GM12878 (cell line): ENCODE results near the gene MYDGF. TPM values are rescaled to one million over a fixed set of nuclear protein-coding genes. Genes with fewer than 3 reads are reported as not detected.

ENCODE experiments used
- ATAC-seq: fragments of 200-7000 bp; cut with Tn5 transposase; 3 replicates; pipeline ENCODE4 v1.9.1; 2020; ENCODE audit warnings: mild to moderate bottlenecking, moderate library complexity
- BruUV-seq: library from RNA; stranded (reverse); fragments of 400-500 nt; replicated peaks from 2 replicates; lab custom pipeline; 2021; lab: Mats Ljungman, UMichigan
- CTCF ChIA-PET: fragments of 300-600 bp; sonication (Branson Sonifier 250); formaldehyde crosslinking; extraction: SDS; loops from one replicate; lab custom pipeline; 2021; ENCODE audit warnings: inconsistent platforms; lab: Yijun Ruan, JAX
- POLR2A ChIA-PET: fragments of 350-600 bp; formaldehyde crosslinking; extraction: SDS; loops from one replicate; lab custom pipeline; 2021; ENCODE audit warnings: inconsistent platforms; lab: Charles Lee
- RAD21 ChIA-PET: fragments of 300-600 bp; sonication (Branson Sonifier 250); formaldehyde crosslinking; loops from one replicate; lab custom pipeline; 2023; ENCODE audit warnings: antibody characterized with exemption; ENCODE audit not compliant: unreplicated experiment; lab: Charles Lee
- SMC1A ChIA-PET: fragments of 300-600 bp; sonication (Branson Sonifier 250); formaldehyde crosslinking; loops from one replicate; lab custom pipeline; 2023; ENCODE audit not compliant: unreplicated experiment, uncharacterized antibody; lab: Charles Lee
- DNase-seq: peaks from one replicate; pipeline ENCODE4 v3.0.0-alpha.2; 2011; ENCODE audit warnings: low read depth, low spot score
- FAIRE-seq: peaks from 3 replicates; lab custom pipeline; 2011; peaks lifted over from hg19 to GRCh38; lab: Jason Lieb, UNC
- H2AFZ ChIP-seq: 2 replicates; pipeline ENCODE4 v1.6.0; 2011; ENCODE audit warnings: low read depth, low read length, control low read depth; ENCODE audit not compliant: control insufficient read depth
- H3K27ac ChIP-seq: 2 replicates; pipeline ENCODE4 v1.5.1; 2011; ENCODE audit warnings: control low read depth; ENCODE audit not compliant: control insufficient read depth, insufficient read depth
- H3K27me3 ChIP-seq, 2 experiments: replicated peaks in 1 of 2; 2 replicates each; pipeline versions ENCODE4 v1.6.0 to v1.6.1; 2011; ENCODE audit warnings: low read length in 1 of 2; ENCODE audit not compliant: control insufficient read depth in 2 of 2, insufficient read depth in 2 of 2
- H3K36me3 ChIP-seq, 2 experiments: 2 replicates each; pipeline ENCODE4 v1.5.1; 2011; ENCODE audit warnings: low read length in 1 of 2; ENCODE audit not compliant: control insufficient read depth in 2 of 2, insufficient read depth in 2 of 2
- H3K4me1 ChIP-seq: 2 replicates; pipeline ENCODE4 v1.6.1; 2011; ENCODE audit warnings: mild to moderate bottlenecking, low read length, moderate library complexity, mixed read lengths; ENCODE audit not compliant: control insufficient read depth, insufficient read depth
- H3K4me2 ChIP-seq: 2 replicates; pipeline ENCODE4 v1.6.0; 2011; ENCODE audit warnings: control low read depth; ENCODE audit not compliant: control insufficient read depth, insufficient read depth
- H3K4me3 ChIP-seq: fragments of 200-600 bp; sonication (generic); 2 replicates; pipeline ENCODE4 v1.5.1; 2016
- H3K79me2 ChIP-seq: 2 replicates; pipeline ENCODE4 v1.6.0; 2011; ENCODE audit warnings: low read length; ENCODE audit not compliant: control insufficient read depth, insufficient read depth
- H3K9ac ChIP-seq: 2 replicates; pipeline ENCODE4 v1.8.0; 2011; ENCODE audit warnings: low read length, control low read depth, mixed read lengths; ENCODE audit not compliant: control insufficient read depth, insufficient read depth
- H3K9me3 ChIP-seq: replicated peaks from 3 replicates; pipeline ENCODE4 v1.5.1; 2011; ENCODE audit warnings: mild to moderate bottlenecking, low read length; ENCODE audit not compliant: control insufficient read depth, insufficient read depth
- H4K20me1 ChIP-seq: 2 replicates; pipeline ENCODE4 v1.6.0; 2011; ENCODE audit not compliant: control insufficient read depth, insufficient read depth
- ATF7 ChIP-seq: fragments of 450-650 bp; IDR thresholded peaks from 2 replicates; pipeline ENCODE4 v1.6.1; 2016; ENCODE audit warnings: low read depth, mild to moderate bottlenecking
- BACH1 ChIP-seq: fragments of 450-650 bp; IDR thresholded peaks from 2 replicates; pipeline ENCODE4 v1.6.1; 2017; ENCODE audit warnings: mild to moderate bottlenecking, borderline replicate concordance
- CTCF ChIP-seq, 3 experiments: IDR thresholded peaks in 2 of 3; conservative IDR thresholded peaks in 1 of 3; 2 replicates each; pipeline ENCODE4 v1.5.1; 2011; ENCODE audit warnings: low read depth in 3 of 3, low read length in 3 of 3, mild to moderate bottlenecking in 3 of 3, control low read depth in 2 of 3, moderate library complexity in 2 of 3, inconsistent platforms in 1 of 3, mixed read lengths in 1 of 3; ENCODE audit not compliant: control insufficient read depth in 2 of 3, insufficient read depth in 1 of 3; ENCODE audit errors: extremely low read depth in 1 of 3
- DPF2 ChIP-seq: fragments of 450-650 bp; IDR thresholded peaks from 2 replicates; pipeline ENCODE4 v1.6.1; 2017; ENCODE audit warnings: mild to moderate bottlenecking
- ELK1 ChIP-seq: IDR thresholded peaks from 2 replicates; pipeline ENCODE4 v1.6.1; 2012; ENCODE audit warnings: low read depth, low read length, improper control_type of control experiment
- GATAD2B ChIP-seq: fragments of 450-650 bp; conservative IDR thresholded peaks from 2 replicates; pipeline ENCODE4 v1.6.1; 2017; ENCODE audit warnings: low read depth, mild to moderate bottlenecking, moderate library complexity
- HDAC6 ChIP-seq: fragments of 200-600 bp; sonication (generic); IDR thresholded peaks from one replicate; pipeline ENCODE4 v1.8.0; 2017; ENCODE audit warnings: antibody characterized with exemption; ENCODE audit not compliant: unreplicated experiment
- JUNB ChIP-seq: IDR thresholded peaks from 2 replicates; pipeline ENCODE4 v1.6.1; 2016; ENCODE audit warnings: antibody characterized with exemption, mild to moderate bottlenecking
- LARP7 ChIP-seq: fragments of 450-650 bp; IDR thresholded peaks from 2 replicates; pipeline ENCODE4 v1.6.1; 2017; ENCODE audit warnings: mild to moderate bottlenecking
- MAX ChIP-seq: IDR thresholded peaks from 2 replicates; pipeline ENCODE4 v1.6.1; 2012; ENCODE audit warnings: low read depth, low read length, improper control_type of control experiment
- MLLT1 ChIP-seq: fragments of 450-650 bp; IDR thresholded peaks from 2 replicates; pipeline ENCODE4 v1.6.1; 2016; ENCODE audit warnings: mild to moderate bottlenecking
- RFX5 ChIP-seq: IDR thresholded peaks from 2 replicates; pipeline ENCODE4 v1.6.1; 2011; ENCODE audit warnings: low read depth, low read length, improper control_type of control experiment
- TCF12 ChIP-seq: IDR thresholded peaks from 2 replicates; pipeline ENCODE4 v1.6.1; 2011; ENCODE audit warnings: low read depth, mild to moderate bottlenecking, low read length
- WGBS: methylation state at CpG from one replicate; pipeline ENCODE4 v1.1.6; 2016; ENCODE audit warnings: low lambda C conversion rate; ENCODE audit not compliant: insufficient replicate concordance, insufficient coverage; ENCODE audit errors: missing lambda C conversion rate; 5-methylcytosine and 5-hydroxymethylcytosine counted together
- in situ Hi-C: fragments of 300-500 bp; cut with MboI; formaldehyde crosslinking; loops from 9 replicates; pipeline ENCODE4 v1.14.3; 2018; ENCODE audit warnings: mixed read lengths
- intact Hi-C: fragments of 100-400 bp; cut with micrococcal nuclease; formaldehyde crosslinking; loops from one replicate; pipeline ENCODE4 v1.14.2; 2022; ENCODE audit not compliant: unreplicated experiment
- polyA plus RNA-seq, 11 experiments: library from polyadenylated mRNA; depleted of rRNA in 4 of 11; unstranded in 6 of 11; stranded (reverse) in 5 of 11; fragments of >200 nt; fragmentation: Nextera tagmentation in 4 of 11; fragmentation: Illumina TruSeq in 1 of 11; extraction: Ambion mirVana in 4 of 11; extraction: Trizol in 1 of 11; gene quantifications; 1 replicate in 1 of 11; 2 replicates in 10 of 11; pipeline versions ENCODE4 v1.2.1 to v1.2.3, GENCODE V29; 2011 to 2016; ENCODE audit warnings: inconsistent platforms in 2 of 11, missing spikeins in 2 of 11, low read depth in 1 of 11
- total RNA-seq, 4 experiments: library from RNA; depleted of rRNA in 3 of 4; stranded (reverse); fragments of >200 nt in 3 of 4; fragmentation: Illumina TruSeq in 1 of 4; extraction: Trizol in 1 of 4; gene quantifications; 2 replicates each; pipeline versions ENCODE4 v1.2.1 to v1.2.3, GENCODE V29; 2013 to 2021

Gene MYDGF
- total and polyA plus RNA-seq, 10 of the 15 experiments (the other 5 are each of a cell fraction or from before 2014, with no cell fraction given) = 2.3 to 196 (median 57.5) TPM

- DNase-seq (no peak), ATAC-seq (no peak), FAIRE-seq (no peak)
- ChIA-PET CTCF (no interaction called here), POLR2A (interaction anchor here (0.6 kb wide), 1 partner anchor 1143 kb away, joined by 4 read pairs; no protein-coding TSS in a partner anchor), RAD21 (no interaction called here), SMC1A (interaction anchor here (0.6 kb wide), 1 partner anchor 104 kb away, joined by 3 read pairs; no protein-coding TSS in a partner anchor)
- no peaks in the 10 kb centered on the region for H3K27me3 ChIP-seq
- BruUV-seq = no TSS peak
- H3K9me3 ChIP-seq = no peaks in the 10 kb centered on the region
- no peak overlapping the region for H3K9ac ChIP-seq
- WGBS = 97% methylated on average over 14 of the region's 14 CpGs
- H3K4me2 ChIP-seq = no peak overlapping the region
- H4K20me1 ChIP-seq = no peaks in the 10 kb centered on the region
- no peaks in the 10 kb centered on the region for H3K4me1 ChIP-seq
- no peak overlapping the region for H3K4me3 ChIP-seq
- H3K79me2 ChIP-seq = no peaks in the 10 kb centered on the region
- no peak overlapping the region for H2AFZ ChIP-seq
- H3K36me3 ChIP-seq = peaks cover 21 to 40% of the 10 kb centered on the region in 2 experiments; a peak in 3 of 4 replicates
- H3K27ac ChIP-seq = no peak overlapping the region
- in situ Hi-C loops (no loop called here), intact Hi-C loops (no loop called here)
- no peak for TF ChIP-seq MLLT1
- no peak for TF ChIP-seq LARP7
- no peak for TF ChIP-seq RFX5
- TF ChIP-seq ELK1 = no peak
- TF ChIP-seq HDAC6 = no peak
- TF ChIP-seq GATAD2B = no peak
- no peak for TF ChIP-seq CTCF (IDR thresholded peaks at IDR 0.05 in 2 of 3, conservative IDR thresholded peaks at IDR 0.05 in 1 of 3; ENCODE audit: control insufficient read depth in 2 of 3, extremely low read depth in 1 of 3, insufficient read depth in 1 of 3, low read depth in 3 of 3, low read length in 3 of 3)
- no peak for TF ChIP-seq BACH1
- no peak for TF ChIP-seq TCF12
- TF ChIP-seq MAX = no peak
- no peak for TF ChIP-seq DPF2
- no peak for TF ChIP-seq ATF7
- no peak for TF ChIP-seq JUNB
Measured at GRCh38 chr19:4697304-4697703, 27.2 kb upstream of the MYDGF start.
